ENCODE data around the gene NPR3. TPM values are rescaled to one million over a fixed set of nuclear protein-coding genes. Genes with fewer than 3 reads are reported as not detected.

The NPR3 gene
- total and polyA plus RNA-seq, 9 donors = 1.8 to 42.1 (median 5.8) TPM

DNA sequence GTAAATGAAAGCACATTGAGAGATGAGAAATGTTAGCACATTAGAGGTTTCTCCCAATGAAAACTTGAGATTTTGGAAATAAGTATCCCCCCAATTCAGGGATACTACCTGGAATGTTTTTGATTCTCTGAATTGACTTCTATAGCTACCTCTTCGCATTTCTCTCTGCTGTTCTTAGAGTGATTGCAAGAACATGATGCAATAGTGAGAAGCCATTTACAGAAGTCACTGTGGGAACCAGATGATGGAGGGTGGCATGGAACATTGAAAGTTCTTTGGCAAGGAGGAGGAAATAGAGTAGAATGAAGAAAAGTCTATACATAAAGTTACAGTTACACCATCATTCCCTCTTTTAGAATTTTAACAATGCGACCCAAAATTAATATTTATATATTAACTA is 9.2 kb downstream of the NPR3 start:
- Histone ChIP-seq H3K4me1 (ENCODE audit: insufficient read depth) (no peaks in the 10 kb centered on the region), H3K9me3 (no peaks in the 10 kb centered on the region), H3K27me3 (no peaks in the 10 kb centered on the region), H3K36me3 (no peaks in the 10 kb centered on the region), H3K27ac (no peak overlapping the region), H3K4me3 (no peak overlapping the region)
- no peak for DNase-seq
- intact Hi-C loops (cut with DNase I) = no loop called here
- 95 to 96% (median 96%) methylated on average over 2 of the region's 2 CpGs for WGBS, 3 donors
- TF ChIP-seq EP300 (IDR thresholded peaks at IDR 0.05) (no peak), POLR2A (IDR thresholded peaks at IDR 0.05) (no peak)
- TF ChIP-seq, protein P1, sequence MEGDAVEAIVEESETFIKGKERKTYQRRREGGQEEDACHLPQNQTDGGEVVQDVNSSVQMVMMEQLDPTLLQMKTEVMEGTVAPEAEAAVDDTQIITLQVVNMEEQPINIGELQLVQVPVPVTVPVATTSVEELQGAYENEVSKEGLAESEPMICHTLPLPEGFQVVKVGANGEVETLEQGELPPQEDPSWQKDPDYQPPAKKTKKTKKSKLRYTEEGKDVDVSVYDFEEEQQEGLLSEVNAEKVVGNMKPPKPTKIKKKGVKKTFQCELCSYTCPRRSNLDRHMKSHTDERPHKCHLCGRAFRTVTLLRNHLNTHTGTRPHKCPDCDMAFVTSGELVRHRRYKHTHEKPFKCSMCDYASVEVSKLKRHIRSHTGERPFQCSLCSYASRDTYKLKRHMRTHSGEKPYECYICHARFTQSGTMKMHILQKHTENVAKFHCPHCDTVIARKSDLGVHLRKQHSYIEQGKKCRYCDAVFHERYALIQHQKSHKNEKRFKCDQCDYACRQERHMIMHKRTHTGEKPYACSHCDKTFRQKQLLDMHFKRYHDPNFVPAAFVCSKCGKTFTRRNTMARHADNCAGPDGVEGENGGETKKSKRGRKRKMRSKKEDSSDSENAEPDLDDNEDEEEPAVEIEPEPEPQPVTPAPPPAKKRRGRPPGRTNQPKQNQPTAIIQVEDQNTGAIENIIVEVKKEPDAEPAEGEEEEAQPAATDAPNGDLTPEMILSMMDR (IDR thresholded peaks at IDR 0.05) = no peak

DNA sequence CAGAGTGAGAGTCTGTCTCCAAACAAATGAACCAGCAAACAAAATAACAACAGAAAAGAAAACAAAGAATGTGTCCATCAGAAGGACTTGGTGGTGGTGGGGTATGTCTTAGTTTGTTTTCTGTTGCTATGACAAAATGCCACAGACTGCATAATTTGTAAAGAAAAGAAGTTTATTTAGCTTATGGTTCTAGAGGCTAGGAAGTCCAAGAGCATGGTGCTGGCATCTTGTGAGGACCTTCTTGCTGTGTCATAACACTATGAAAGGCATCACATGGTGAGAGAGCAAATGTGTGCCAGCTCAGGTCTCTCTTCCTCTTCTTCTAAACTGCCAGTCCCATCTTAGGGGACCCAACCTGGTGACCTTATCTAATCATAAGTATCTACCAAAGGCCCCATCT is 10.5 kb downstream of the NPR3 start:
- Histone ChIP-seq H3K4me3 (no peak overlapping the region), H3K27me3 (no peaks in the 10 kb centered on the region), H3K36me3 (no peaks in the 10 kb centered on the region), H3K4me1 (ENCODE audit: insufficient read depth) (no peaks in the 10 kb centered on the region), H3K27ac (no peak overlapping the region), H3K9me3 (no peaks in the 10 kb centered on the region)
- no peak for DNase-seq
- intact Hi-C loops (cut with DNase I) = no loop called here
- TF ChIP-seq EP300 (IDR thresholded peaks at IDR 0.05) (no peak), POLR2A (IDR thresholded peaks at IDR 0.05) (no peak)
- TF ChIP-seq, protein P1 (IDR thresholded peaks at IDR 0.05) = no peak

DNA sequence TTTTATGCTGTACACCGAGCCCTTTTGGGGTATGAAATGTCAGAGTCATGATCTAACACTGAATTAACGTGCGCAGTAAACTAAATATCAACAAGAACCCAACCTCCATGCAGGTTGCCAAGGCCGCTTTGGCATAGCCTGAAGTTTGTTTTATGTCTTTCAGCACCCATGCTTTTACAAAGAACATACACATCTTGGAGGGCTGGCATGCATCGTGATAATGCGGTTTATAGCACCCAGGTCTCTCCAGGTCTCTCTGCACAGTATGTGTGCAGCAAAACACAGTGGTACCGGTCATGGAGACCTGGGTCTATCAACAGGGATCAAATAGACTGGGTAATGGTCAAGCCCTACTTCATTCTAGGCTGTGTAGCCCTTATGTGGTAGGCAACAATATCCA is 11.8 kb downstream of the NPR3 start:
- Histone ChIP-seq H3K9me3 (no peaks in the 10 kb centered on the region), H3K27me3 (no peaks in the 10 kb centered on the region), H3K4me3 (no peak overlapping the region), H3K36me3 (no peaks in the 10 kb centered on the region), H3K27ac (no peak overlapping the region), H3K4me1 (ENCODE audit: insufficient read depth) (no peaks in the 10 kb centered on the region)
- DNase-seq = no peak
- intact Hi-C loops (cut with DNase I) = no loop called here
- no peak for TF ChIP-seq EP300 (IDR thresholded peaks at IDR 0.05)
- 94 to 96% (median 95%) methylated on average over 7 of the region's 7 CpGs for WGBS, 3 donors

DNA sequence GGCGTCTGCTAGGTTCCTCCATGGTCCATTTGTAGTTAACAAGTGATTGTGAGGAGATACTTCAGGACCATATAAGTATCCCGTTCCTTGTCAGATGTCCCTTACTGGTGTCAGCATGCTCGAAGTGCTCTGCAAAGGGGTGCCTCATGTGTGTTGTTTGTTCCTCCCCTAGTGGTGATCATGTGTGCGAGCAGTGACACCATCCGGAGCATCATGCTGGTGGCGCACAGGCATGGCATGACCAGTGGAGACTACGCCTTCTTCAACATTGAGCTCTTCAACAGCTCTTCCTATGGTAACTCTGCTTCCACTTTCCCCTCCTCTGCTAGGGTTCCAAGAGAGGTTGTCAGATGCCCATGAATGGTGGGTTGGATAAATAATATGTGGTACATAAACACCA is 13.4 kb downstream of the NPR3 start:
- Histone ChIP-seq H3K9me3 (no peaks in the 10 kb centered on the region), H3K4me3 (no peak overlapping the region), H3K4me1 (ENCODE audit: insufficient read depth) (no peaks in the 10 kb centered on the region), H3K36me3 (no peaks in the 10 kb centered on the region), H3K27me3 (no peaks in the 10 kb centered on the region), H3K27ac (no peak overlapping the region)
- DNase-seq = no peak
- TF ChIP-seq, protein P1 (IDR thresholded peaks at IDR 0.05) = no peak
- no peak for TF ChIP-seq EP300 (IDR thresholded peaks at IDR 0.05)
- TF ChIP-seq POLR2A (IDR thresholded peaks at IDR 0.05) = no peak
- 94 to 99% (median 98%) methylated on average over 7 of the region's 7 CpGs for WGBS, 3 donors
- intact Hi-C loops (cut with DNase I) = no loop called here

DNA sequence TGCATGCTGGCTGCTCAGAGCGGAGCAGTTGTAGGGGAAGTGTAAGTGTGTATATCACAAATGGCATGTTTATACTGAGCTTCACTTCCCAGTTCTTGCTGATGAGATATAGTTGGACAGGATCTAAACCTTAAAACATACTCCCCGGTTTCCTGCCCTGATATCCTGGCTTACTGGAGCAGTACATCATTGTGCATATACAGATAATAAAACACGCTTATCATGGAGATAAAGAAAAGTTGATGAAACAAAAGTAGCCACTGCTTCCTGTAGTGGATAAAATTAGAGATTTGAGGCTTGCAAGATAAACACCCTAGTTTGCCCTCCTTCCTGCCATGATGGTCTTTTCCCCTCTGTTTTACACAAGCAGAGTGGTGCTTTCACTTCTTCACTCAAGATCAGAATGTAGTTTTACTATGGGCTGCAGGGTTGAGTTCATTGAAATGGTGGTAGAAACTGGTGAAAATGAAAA is 15.0 kb downstream of the NPR3 start:
- Histone ChIP-seq H3K27me3 (no peaks in the 10 kb centered on the region), H3K4me3 (no peak overlapping the region), H3K4me1 (ENCODE audit: insufficient read depth) (no peaks in the 10 kb centered on the region), H3K36me3 (no peaks in the 10 kb centered on the region), H3K9me3 (no peaks in the 10 kb centered on the region), H3K27ac (no peak overlapping the region)
- 29 to 44% (median 38%) methylated on average over 3 of the region's 3 CpGs for WGBS, 3 donors
- intact Hi-C loops (cut with DNase I) = no loop called here
- TF ChIP-seq POLR2A (IDR thresholded peaks at IDR 0.05) (no peak), EP300 (IDR thresholded peaks at IDR 0.05) (no peak)
- TF ChIP-seq, protein P1 (IDR thresholded peaks at IDR 0.05) = no peak
- no peak for DNase-seq

Measured in ovary (tissue), 9 donors.